ENCODE measurements around the gene MCFD2.

DNA sequence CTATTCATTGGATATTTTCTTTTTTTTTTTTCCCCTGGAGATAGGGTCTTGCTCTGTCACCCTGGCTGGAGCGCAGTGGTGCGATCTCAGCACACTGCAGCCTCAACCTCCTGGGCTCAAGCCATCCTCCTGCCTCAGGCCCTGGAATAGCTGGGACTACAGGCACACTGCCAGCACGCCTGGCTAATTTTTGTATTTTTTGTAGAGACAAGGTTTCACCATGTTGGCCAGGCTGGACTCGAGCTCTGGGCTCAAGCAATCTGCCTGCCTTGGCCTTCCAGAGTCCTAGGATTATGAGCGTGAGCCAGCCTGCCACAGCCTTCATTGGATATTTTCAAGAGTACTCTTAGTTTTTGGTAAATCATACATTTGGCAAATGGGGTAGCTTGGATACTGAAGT, 9.0 kb upstream of the MCFD2 start:
- TF ChIP-seq, protein P1, sequence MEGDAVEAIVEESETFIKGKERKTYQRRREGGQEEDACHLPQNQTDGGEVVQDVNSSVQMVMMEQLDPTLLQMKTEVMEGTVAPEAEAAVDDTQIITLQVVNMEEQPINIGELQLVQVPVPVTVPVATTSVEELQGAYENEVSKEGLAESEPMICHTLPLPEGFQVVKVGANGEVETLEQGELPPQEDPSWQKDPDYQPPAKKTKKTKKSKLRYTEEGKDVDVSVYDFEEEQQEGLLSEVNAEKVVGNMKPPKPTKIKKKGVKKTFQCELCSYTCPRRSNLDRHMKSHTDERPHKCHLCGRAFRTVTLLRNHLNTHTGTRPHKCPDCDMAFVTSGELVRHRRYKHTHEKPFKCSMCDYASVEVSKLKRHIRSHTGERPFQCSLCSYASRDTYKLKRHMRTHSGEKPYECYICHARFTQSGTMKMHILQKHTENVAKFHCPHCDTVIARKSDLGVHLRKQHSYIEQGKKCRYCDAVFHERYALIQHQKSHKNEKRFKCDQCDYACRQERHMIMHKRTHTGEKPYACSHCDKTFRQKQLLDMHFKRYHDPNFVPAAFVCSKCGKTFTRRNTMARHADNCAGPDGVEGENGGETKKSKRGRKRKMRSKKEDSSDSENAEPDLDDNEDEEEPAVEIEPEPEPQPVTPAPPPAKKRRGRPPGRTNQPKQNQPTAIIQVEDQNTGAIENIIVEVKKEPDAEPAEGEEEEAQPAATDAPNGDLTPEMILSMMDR (IDR thresholded peaks at IDR 0.05), result no peak
- TF ChIP-seq EP300 (IDR thresholded peaks at IDR 0.05) (no peak), POLR2A (IDR thresholded peaks at IDR 0.05; ENCODE audit: low read depth) (no peak)
